Fibroblast of skin of scalp (primary cell): ENCODE results near the gene EVA1C.
"Not testable (repeated sequence)": the region's sequence is repeated elsewhere in the genome, so short reads cannot be mapped to it uniquely, and the experiment has no call there.

Experiments used
- DNase-seq: peaks from one replicate; pipeline ENCODE4 v3.0.0-alpha.2; 2013

EVA1C gene

GRCh38 chr21:32462564-32462963, 50.1 kb downstream of the EVA1C start:
- not testable (repeated sequence) for DNase-seq

GRCh38 chr21:32463367-32463766, 50.9 kb downstream of the EVA1C start:
- DNase-seq = no peak

GRCh38 chr21:32463889-32464300, 51.4 kb downstream of the EVA1C start:
- peak; percentile 48 for DNase-seq

DNA sequence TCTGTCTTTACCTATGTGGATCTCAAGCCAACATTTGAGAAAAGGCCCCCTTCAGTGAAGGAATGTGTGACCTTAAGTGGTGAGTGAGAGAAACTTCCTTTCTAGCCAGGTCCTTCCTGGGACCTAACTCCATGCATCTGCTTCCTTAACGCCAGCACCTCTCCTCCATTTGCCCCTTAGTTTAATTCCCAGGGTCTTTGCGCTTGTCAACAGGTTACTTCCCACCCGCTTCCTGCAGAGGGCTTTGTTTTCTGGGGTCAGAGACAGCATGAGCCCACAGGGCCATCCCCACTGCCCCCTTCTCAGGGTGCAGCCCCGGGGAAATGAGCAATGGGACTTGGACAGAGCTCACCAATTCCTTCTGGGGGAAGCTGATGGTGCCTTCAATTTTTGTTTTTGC, 54.8 kb downstream of the EVA1C start:
- no peak for DNase-seq

DNA sequence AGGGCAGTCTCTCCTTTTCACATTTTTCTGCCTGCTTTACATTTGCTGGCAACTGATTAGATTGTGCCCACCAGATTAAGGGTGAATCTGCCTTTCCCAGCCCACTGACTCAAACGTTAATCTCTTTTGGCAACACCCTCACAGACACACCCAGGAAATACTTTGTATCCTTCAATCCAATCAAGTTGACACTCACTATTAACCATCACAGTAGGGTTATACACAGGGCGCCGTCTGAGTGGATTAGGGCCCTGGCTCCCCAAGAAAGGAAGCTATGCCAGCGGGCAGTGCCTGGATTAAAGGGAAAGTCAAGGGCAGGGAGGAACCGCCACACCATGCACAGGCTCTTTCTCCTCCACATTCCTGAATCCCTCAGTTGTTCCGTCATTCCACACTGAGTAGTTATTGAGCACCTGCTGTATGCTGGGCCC, 56.2 kb downstream of the EVA1C start:
- DNase-seq = no peak

GRCh38 chr21:32469628-32470027, 57.1 kb downstream of the EVA1C start:
- DNase-seq = no peak

- no peak for DNase-seq
Observed at GRCh38 chr21:32470206-32470605, 57.7 kb downstream of the EVA1C start.

DNA sequence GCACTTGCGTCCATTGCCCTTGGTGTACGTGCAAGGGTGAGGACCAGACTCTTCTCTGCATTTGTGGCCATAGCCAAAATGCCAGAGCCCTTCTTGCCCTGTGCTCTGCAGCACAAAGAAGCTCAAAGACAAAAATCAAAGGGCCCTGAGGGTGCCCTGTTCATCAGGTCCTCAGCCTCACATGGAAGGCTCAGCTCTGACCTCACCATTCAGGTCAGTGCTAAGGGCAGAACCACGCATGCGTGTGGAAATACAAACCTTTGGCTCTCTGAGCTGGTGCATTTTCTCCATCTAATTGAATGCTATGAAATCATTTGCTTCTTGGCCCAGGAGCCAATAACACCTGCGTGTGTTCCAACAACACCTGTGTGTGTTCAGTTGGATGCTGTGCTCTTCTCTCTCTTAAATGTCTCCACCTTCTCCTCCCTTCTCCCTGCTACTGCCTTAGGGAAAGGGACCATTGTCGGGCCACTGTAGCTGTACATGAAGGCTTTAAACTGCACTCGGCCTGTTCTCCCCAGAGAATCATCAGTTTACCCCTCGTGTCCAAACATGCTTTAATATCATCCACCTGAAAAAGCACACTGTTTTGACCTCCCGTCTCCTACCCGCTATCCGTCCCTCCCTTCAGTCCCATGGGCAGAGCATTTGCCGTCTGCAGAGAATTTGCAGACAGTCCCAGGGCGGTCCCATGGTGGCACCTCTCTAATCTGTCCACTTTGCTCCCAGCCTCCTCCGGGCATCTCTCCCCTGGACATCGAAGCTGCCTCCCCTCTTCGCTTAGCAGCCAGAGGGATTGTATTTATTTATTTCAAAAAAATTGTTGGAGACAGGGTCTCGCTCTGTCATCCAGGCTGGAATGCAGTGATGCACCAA, 60.6 kb downstream of the EVA1C start:
- no peak for DNase-seq

GRCh38 chr21:32474179-32475059, 61.9 kb downstream of the EVA1C start:
- DNase-seq = no peak

DNA sequence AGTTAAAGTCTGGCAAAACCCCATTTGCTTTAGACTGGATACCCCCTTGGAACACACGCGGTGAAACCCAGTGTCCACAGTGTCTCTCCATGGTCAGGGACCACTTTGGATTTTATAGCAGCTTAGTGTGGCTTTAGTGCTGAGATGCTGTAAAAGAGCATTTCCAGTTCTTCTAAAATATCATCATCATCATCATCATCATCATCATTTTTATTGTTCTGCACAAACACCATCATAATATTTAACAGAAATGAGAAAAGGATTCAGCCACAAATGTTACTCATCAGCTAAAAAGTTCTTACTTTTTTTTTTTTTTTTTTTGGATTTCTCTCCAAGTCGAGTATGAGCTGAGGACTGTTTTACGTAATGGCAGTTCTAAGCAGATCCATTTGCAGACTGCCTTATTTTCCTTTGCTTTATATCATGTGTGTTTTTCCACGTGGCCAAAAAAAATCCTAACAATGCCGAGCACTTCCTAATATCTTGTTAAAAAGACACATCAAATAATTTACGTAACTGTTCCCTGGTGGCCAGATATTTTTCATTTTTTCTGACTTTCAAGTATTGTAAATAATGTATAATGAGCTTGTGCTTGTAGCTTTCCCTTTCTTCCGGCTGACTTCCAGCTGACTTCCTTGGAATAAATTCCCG, 62.8 kb downstream of the EVA1C start:
- DNase-seq = peak; percentile 73

DNA sequence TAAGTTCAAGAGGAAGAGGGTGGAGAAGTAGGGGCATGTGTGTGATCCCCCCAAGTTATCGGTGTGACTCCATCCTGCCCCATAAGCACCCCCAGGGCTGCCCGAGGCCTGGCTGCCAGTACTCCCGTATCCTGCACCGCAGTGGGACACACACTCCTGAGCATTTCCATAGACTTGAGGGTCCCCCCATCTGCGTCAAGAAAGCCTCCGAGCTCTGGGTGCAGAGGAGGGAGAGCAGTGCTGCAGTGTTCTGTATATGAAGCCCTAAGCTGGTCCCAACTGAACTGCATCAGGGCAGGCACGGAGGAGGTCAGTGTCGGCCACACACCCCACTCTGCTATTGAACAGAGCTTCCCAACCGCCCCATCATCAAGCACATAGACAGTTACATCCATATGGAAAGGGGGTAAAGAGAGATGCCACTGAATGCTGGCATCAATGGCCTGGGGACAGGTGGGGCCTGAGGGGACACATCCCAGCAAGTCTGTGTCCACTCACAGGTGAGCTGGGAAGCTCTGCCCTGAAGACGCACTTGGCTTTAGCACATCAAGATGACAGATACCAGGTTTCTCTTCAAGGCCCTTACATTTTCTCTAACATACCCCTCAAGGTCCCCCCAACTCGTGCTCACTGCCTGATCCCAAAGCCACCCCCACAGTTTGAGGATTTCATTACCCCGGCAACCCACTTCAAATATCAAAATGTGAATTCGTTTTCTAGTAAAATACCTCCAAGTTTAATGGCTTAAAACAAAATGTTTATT, 64.3 kb downstream of the EVA1C start:
- no peak for DNase-seq

GRCh38 chr21:32477424-32477745, 64.9 kb downstream of the EVA1C start:
- no peak for DNase-seq

- no peak for DNase-seq
Observed at GRCh38 chr21:32481875-32482408, 69.4 kb downstream of the EVA1C start.

GRCh38 chr21:32482565-32483292, 70.2 kb downstream of the EVA1C start:
- no peak for DNase-seq

GRCh38 chr21:32483293-32483595, 70.7 kb downstream of the EVA1C start:
- DNase-seq = no peak

DNA sequence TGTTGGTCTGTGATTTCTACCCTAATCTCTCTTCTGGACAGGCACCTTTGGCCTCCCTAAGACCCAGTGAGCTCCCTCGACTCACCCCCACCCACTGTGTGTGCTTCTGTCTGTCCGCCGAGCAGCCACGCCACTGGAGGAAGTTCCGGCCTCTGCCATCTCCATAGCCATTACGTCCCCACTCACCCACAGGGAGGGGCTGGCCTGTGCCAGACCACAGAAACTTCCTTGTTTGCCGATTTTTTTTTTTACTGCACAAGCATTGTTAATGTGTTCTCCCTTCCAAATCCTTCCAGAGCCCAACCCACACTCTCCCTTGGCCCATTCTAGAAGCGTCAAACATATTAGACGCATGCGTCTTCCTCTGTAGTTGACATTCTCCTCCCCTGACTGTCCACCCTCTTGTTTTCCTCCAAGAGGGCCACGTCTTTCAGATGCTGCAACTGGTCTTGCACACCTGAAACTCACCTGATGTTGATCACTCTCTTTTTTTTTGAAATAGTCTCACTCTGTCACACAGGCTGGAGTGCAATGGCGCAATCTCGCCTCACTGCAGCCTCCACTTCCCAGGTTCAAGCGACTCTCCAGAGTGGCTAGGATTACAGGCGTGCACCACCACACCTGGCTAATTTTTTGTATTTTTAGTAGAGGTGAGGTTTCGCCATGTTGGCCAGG, 72.3 kb downstream of the EVA1C start:
- no peak for DNase-seq

DNA sequence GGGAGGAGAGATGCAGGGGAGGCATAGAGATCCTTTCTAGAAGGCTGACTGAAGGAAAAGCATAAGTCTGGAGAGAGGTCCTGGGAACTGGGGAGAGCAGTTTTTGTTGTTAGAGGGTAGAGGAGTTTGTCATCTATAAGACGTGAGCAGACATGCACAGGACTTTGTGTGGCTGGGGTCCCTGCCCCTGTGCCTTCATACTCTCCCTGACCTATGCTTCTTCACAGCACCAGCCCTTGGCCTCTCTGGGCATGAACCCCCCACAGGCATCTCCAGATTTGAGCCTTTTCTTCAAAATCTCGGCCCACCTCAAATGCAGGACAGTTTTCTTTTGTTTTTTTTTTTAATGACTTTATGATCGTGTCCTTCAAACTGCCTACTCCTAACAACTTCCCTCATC, 79.9 kb downstream of the EVA1C start:
- DNase-seq = no peak

DNA sequence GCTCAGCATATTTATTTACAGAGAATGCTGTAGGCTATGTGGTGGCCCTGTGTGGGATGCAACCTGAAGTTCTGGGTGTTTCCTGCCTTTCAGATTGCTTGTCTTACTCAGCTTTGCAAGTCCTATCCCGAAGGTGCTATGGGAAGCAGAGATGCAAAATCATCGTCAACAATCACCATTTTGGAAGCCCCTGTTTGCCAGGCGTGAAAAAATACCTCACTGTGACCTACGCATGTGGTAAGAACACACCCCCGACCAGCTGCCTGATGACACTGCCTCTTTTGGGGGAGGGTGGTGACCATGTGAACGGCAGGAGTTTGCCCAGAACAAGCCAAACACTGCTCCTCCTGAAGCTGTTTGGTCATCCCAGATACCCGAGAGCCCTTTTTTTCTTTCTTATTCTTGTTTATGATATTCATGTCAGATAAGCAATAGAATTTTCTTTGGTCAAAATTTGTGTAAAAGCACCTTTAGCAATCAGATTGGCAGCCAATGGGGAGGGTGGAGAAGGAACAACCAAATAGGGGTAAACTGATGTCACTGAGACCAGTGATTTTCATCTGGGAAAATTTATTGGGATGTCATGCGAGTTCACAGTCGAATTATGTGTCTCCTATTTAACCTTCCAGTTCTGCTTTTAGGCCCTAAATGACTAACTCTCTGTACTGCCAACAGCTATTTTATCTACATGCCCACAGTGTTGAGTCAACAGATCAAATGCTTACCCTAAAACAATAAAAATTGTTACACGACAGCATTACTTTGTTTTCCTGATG, 82.6 kb downstream of the EVA1C start:
- no peak for DNase-seq

DNA sequence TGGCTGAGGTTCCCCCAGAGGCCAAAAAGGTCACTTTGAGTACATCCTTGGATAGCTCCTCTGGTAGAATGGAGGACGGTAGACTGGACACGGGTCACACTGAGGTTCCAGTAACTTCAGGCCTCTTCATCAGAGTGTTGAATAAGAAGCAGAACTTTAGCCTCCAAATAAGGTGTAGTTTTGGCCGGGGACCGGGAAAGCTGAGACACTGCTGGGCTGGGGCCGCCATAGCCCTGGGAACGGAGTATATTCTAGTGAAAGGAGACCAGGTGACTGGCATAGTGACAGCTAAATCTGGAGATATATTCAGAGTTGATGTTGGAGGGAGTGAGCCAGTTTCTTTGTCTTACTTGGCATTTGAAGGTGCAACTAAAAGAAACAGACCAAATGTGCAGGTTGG, 84.1 kb downstream of the EVA1C start:
- no peak for DNase-seq
